ENCODE data around the gene ZNF768. TPM values are rescaled to one million over a fixed set of nuclear protein-coding genes. Genes with fewer than 3 reads are reported as not detected.

ZNF768 gene
- total RNA-seq, 1 experiment from 2014 or later, result 48.8 TPM

GRCh38 chr16:30548416-30549253, 22.3 kb upstream of the ZNF768 start:
- ChIA-PET CTCF (interaction anchor here (1.1 to 1.6 kb wide), 2 partner anchors 13 to 119 kb away, joined by 4 to 5 read pairs; partner anchors contain the start of gene DCTPP1), POLR2A (no interaction called here), RAD21 (ENCODE audit: low non-redundant PET in 1 of 2, low total read pairs in 2 of 2, uncharacterized antibody in 2 of 2, unreplicated experiment in 2 of 2) (no interaction called here)
- ATAC-seq, result no peak
- H3K9ac ChIP-seq (ENCODE audit: low read length), result no peak overlapping the region
- no peak overlapping the region for H2AFZ ChIP-seq (ENCODE audit: low read depth, low read length, poor library complexity, severe bottlenecking)
- no peaks in the 10 kb centered on the region for H4K20me1 ChIP-seq (ENCODE audit: insufficient read depth)
- no peak overlapping the region for H3K4me3 ChIP-seq (replicated peaks in 1 of 2; ENCODE audit: low read depth in 1 of 2, low read length in 2 of 2)
- peaks cover 6 to 13% of the 10 kb centered on the region in 2 experiments for H3K4me1 ChIP-seq (ENCODE audit: control insufficient read depth in 1 of 2, insufficient read depth in 2 of 2, low read length in 2 of 2)
- H3K9me2 ChIP-seq (ENCODE audit: insufficient read depth), result no peaks in the 10 kb centered on the region
- H3K27me3 ChIP-seq (ENCODE audit: insufficient read depth, low read length), result no peaks in the 10 kb centered on the region
- no TSS peak for BruUV-seq (replicated peaks)
- intact Hi-C loops (cut with micrococcal nuclease), result no loop called here
- H3K4me2 ChIP-seq (ENCODE audit: low read length), result peak overlapping the region; percentile 23; the same call in 1 of the 2 replicates
- TF ChIP-seq POLR2AphosphoS5 (IDR thresholded peaks at IDR 0.05; ENCODE audit: low read depth, low read length) (no peak), CEBPB (IDR thresholded peaks at IDR 0.05; ENCODE audit: low read depth) (no peak), ZBTB33 (IDR thresholded peaks at IDR 0.05; ENCODE audit: extremely low read depth, insufficient replicate concordance, low read length) (no peak), ZFX (IDR thresholded peaks at IDR 0.05) (no peak), ZNF274 (IDR thresholded peaks at IDR 0.05; ENCODE audit: low read depth, low read length) (no peak), FOSL1 (IDR thresholded peaks at IDR 0.05; ENCODE audit: low read depth) (no peak), SRF (IDR thresholded peaks at IDR 0.05; ENCODE audit: low read depth) (no peak)
- no peak overlapping the region for H3K27ac ChIP-seq (ENCODE audit: low read depth, low read length)
- no peaks in the 10 kb centered on the region for H3K36me3 ChIP-seq (ENCODE audit: control insufficient read depth in 1 of 2, insufficient read depth in 2 of 2, low read length in 2 of 2)
- H3K9me3 ChIP-seq (ENCODE audit: control insufficient read depth in 1 of 2, insufficient read depth in 1 of 2, low read depth in 1 of 2, low read length in 2 of 2), result no peaks in the 10 kb centered on the region
- no peaks in the 10 kb centered on the region for H3K79me2 ChIP-seq (ENCODE audit: insufficient read depth, low read length)
- no peak for DNase-seq (ENCODE audit: low read depth, low spot score)
